ENCODE data around the gene AHNAK.

AHNAK gene

DNA sequence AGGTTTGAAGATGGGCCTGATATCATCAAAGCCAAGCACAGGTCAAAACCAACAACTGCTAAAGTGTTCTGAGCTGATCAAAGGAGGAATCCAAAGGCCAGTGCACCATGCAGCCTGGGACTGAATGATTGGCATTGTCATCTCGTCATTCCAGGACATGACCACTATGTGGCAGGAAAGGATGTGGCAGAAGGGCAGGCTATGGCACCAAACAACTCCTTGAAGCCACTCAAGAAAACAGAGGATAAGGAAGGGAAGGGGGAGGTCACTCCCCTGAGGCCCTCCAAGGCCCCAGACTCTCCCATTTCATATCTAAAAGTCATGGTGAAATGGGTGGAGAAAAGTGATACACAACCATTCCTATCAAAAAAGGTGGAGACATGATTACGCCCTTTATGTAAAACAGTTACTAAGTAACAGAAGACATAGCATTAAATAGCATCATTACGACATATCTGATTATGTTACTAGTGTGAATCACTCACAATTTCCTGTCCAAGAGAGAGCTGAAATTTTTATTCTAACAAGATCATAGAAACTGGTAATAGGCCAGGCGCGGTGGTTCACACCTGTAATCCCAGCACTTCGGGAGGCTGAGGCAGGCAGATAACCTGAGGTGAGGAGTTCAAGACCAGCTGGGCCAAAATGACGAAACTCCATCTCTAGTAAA is 49.3 kb downstream of the AHNAK start:
- DNase-seq (ENCODE audit: low read depth) = peak; percentile 42

DNA sequence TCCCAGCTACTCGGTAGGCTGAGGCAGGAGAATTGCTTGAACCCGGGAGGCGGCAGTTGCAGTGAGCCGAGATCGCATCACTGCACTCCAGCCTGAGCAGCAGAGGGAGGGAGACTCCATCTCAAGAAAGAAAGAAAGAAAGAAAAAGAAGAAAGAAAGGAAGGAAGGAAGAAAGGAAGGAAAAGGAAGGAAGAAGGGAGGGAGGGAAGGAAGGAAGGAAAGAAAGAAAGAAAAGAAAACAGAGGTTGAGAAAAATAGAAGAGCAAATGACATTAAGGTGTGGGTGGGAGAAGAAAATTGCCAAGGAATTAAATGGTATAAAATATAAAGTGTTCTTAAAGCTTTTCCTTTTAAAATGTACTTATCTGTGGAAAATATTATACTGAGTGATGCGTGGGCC is 49.9 kb downstream of the AHNAK start:
- no peak for DNase-seq (ENCODE audit: low read depth)

DNA sequence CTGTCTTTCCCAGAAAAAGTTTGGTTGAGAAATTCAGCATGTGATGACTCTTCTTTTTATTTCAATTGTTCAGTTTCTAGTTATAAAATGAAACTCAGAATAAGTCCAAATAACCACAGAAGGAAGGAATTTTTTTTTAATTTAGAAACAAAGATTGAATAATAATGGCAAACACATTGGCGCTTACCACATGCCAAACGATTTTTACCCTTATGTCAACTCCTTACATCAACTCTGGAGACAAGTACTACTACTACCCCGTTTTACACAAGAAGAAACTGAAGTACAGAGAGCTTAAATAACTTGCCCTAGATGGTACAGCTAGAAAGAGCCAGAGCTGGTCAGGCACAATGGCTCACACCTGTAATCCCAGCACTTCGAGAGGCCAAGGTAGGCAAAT is 52.4 kb downstream of the AHNAK start:
- DNase-seq (ENCODE audit: low read depth) = peak; percentile 25

DNA sequence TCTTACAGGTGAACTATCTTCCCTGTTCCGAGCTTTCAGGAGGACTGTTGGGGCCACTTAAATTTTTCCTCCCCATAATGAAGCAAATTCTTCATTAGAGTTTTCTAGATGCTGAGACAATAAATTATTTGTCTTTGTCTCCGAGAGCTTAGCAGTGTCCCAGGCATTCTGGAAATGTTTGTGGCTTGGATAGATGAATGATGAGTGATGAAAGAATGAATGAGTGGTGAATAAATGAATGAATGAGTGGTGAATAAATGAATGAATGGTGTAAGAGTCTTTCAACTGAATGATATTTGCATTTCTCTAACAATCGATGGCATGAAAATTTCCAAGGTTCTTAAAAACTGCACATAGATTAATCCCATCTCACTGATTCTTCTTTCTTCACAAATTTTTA is 52.8 kb downstream of the AHNAK start:
- DNase-seq (ENCODE audit: low read depth) = no peak

DNA sequence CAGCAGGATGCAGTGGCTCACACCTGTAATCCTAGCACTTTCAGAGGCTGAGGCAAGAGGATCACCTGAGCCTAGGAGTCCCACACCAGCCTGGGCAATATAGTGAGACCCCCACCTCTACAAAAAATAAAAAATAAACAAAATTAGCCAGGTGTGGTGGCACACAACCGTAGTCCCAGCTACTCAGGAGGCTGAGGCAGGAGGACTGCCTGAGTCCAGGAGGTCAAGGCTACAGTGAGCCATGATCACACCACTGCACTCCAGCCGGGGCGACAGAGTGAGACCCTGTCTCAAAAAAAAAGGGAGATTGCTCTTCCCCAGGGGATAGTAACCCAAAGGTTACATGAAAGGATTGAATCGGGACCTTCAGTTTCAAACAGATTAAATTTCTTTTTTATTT is 54.0 kb downstream of the AHNAK start:
- no peak for DNase-seq (ENCODE audit: low read depth)

DNA sequence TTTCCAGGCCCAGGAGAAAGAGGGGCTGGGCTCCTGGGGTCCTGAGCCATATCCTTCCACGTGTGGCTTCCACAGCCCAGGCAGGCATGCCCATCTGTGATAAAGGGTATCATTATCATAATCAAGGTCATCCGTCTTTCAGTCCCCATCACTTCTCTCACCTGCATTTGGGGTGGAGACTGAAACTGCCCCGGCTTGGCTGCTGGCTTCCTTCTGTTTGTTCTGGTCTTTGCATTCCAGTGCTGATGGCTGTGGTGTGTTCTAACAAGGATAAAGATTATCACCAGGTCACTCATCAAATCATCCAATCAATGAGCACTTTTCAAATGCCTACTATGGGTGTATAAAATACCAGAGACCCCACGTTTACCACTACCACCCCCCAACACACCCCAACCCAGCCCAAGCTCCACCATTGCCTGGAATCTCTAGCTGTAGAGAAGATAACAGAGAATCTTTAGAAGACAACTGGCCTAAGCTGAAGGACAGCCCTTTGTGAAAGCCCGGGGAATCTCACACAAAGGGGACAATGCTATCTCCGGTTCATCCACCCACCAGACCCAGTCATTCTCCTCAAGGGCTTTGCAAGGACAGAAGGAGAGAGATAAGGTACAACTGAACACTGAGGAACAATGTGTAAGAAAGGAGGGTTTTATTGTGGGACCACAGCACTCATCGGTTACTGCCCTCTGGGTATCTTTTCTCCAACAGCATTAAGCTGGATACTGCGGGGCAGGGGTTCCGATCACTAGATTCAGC is 54.9 kb downstream of the AHNAK start:
- no peak for DNase-seq (ENCODE audit: low read depth)

DNA sequence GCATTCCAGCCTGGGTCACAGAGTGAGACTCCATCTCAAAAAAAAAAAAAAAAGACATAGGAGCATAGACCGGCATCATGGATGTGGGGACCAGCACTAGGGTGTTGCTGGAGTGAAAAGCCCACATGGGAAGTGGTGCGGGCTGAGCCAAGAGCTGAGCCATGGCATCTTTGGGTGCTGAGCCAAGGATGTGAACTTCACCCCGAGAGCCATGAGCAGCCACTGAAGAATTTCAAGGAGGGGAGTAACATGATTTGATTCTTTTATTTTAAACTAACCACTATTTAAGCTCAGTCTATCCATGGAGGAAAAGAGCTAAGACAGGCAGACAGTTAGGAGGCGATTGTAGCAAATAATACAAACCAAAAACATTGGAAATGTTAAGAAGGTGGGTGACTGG is 57.4 kb downstream of the AHNAK start:
- peak; percentile 35 for DNase-seq (ENCODE audit: low read depth)

DNA sequence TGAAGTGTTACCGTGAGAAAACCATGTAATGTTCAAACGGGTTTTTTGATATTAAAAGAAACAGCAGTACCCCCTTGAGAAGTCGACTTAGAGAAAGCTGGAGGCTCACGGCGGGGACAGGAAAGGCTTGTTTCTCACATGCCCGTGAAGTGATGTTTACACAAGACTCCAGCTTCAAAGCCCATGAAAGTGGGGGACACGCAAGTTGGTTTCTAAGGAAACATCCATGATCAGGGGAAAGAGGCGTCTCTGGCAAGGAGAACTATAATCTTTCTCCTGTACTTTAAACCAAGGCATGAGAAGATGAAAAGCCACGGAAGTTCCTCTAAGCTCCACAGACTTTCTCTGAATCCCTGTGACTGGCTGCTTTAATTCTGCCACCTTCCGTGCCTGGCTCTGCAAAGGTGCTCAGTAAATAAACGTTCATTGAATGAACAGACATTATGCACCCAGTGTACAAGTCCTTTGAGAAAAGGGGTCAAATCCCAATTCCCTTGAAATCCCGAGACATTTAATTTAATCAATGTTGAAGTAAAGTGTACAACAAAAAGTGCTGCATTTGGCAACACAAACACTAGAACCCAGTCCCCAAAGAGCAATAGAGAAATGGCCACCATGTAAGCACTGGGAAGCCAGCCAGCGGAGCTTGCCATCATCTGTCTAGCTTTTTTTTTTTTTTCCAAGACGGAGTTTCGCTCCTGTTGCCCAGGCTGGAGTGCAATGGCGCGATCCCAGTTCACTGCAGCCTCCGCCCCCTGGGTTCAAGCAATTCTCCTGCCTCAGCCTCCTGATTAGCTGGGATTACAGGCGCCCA is 58.7 kb downstream of the AHNAK start:
- DNase-seq (ENCODE audit: low read depth) = no peak

DNA sequence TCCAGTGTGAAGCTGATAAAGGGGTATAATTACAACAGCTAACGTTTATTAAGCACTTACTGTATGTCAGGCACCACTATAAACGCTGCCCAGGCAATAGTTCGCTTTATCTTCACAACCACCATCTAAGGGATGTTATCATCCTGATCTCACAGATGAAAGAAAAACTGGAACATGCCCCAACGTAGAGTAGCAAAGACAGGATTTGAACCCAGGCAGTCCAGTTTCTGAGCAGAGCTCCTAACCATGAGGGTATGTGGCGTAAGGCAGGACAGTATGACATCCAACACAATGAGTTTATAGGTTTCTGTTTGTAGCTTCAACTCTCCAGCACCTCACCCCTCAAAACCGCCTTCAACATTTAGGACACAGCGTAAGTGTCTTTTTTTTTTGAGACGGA is 59.5 kb downstream of the AHNAK start:
- no peak for DNase-seq (ENCODE audit: low read depth)

DNA sequence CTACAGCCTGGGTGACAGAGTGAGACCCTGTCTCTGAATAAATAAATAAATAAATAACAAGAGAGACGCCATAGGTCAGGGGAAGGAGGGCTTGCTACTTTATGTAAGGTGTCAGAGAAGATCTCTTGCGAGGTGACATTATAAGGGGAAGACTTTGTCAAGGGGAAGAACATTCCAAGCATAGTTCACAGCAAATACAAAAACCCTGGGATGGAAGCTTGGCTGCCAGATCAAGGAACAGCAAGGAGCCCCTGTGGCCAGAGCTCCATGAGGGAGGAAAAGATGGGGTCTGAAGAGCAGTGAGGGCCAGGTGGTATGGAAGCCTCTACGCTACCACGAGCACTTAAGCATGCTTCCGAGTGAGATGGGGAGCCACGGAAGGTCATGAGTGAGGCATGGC is 62.3 kb downstream of the AHNAK start:
- no peak for DNase-seq (ENCODE audit: low read depth)

DNA sequence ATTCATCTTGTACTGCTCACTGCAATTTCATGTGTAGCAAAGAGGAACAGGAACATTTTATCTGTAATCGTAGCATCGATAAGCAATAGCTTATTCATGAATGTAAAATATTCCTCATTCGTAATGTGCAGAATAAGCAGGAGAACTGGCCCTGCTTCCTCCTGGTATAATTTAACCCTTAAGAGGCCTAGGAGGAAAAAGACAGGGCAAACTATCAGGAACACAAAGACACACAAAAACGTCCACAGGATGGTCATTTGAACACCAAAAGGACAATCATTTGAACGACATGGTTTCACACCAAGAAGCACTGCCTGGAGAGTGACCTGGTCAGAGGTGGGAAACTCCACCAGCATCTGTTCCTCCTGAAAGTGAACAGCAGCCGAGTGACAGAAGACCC is 63.9 kb downstream of the AHNAK start:
- no peak for DNase-seq (ENCODE audit: low read depth)

DNA sequence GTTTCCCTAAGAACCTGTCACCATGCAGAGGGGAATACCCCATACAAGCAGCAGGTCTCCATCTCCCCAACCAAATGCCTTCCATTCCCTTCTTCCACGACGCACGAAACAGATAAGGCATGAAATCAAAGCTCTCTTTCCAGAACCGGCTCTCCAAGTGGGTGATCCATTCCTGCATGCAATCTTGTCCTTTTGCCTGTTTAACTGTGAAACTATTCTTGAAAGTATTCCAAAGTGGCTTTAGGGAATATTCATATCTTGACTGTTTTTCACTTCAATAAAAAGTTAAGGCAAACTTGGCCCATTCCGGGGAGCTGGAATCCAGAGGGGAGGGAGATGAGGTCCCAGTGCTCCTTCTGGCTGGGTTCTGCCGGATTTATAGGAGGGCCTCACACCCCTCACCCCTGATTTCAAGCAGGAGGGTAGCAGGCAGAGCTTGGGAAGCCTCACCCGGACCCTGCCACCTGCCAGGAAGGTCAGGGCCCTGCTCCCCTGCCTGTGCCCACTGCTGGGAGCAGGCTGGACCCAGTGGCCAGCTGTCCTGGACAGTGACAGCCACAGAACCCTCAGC is 66.9 kb downstream of the AHNAK start:
- DNase-seq (ENCODE audit: low read depth) = no peak

DNA sequence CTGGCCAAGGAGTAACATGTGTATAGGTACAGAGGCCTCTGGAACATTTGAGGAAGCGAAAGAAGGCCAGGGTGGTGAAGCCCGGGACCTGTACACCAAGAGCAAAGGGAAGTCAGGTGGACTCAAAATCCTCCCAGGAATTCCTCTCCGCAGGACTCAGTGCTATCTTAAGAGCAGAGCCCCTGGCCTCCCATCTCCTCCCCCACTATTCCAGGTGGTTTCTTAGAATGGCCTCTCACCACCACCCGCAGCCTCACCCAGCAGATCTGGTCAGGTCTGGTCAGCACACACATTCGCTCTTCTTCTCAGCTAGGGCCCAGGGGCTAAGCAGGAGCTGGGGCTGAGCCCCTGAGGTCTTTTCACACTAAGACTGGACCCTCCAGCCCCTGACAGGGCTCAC is 68.7 kb downstream of the AHNAK start:
- DNase-seq (ENCODE audit: low read depth) = no peak

DNA sequence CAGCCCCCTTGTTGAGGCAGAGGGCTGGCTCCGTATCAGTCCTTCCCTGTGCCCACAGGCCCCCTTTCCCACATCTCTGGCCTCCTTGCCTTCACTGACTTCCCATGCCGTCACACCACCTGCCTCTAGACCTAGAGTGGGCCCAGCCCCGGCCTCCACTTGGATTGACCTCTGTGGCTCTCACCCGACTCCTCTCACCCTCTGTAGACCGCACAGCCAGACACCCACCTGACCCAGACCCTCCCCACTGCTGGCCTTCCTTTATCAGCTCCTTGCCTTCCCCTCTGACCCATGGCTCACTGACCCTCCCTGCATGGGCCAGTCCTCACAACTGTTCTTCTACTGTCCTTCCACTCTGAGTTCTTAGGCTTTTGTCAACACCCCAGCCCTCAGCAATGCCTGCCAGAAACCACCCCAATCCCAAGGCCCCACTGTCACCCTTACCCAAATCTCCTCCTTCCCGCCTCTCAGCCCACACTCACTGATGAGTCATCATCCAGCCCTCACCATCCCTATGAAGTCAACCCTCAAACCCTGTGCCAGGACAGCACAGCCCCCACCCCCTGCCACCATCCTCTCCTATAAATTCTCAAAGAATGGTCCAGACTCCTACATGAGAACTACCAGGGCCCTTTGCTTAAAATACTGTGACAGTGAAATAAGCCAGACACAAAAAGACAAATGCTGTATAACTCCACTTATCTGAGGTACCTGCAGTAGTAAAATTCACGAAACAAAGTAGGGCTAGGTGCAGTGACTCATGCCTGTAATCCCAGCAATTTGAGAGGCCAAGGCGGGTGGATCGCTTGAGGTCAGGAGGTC is 74.3 kb downstream of the AHNAK start:
- no peak for DNase-seq (ENCODE audit: low read depth)

DNA sequence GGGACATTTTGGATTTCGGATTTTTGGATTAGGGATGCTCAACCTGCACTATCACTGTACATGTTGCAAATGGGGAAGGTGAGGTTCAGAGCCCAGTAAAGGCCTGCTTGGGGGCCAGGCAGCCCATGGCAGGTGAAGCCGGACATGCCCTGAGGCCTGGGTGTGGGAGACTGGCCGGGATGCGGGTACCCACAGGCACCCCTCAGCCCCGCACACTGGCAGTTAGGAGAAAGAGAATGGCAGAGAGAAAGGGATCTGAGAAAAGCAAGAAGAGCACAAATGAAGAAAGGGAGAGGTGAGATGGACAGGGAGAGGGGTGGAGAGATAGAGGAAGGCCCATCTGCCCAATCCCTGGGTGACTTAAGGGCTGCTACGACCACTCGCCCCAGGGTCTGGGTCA is 75.0 kb downstream of the AHNAK start:
- DNase-seq (ENCODE audit: low read depth) = no peak

DNA sequence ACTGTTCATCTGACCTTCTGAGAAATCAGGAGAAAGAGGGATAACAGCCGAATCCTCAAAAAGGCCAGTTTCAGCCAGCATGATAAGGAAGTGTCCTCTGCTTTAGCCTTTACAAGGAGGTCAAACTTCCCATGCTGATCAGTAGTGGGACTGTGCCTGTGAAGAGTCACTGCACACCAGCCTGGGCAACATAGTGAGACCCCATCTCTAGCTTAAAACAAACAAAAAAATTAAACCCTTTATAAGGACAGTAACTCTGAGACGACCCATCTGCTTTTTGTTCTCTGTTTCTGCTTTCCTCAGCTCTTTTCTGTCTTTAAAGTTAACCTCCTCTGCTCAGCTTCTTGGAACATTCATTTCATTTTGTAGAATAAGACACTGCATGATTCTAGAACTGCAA is 78.0 kb downstream of the AHNAK start:
- DNase-seq (ENCODE audit: low read depth) = no peak

DNA sequence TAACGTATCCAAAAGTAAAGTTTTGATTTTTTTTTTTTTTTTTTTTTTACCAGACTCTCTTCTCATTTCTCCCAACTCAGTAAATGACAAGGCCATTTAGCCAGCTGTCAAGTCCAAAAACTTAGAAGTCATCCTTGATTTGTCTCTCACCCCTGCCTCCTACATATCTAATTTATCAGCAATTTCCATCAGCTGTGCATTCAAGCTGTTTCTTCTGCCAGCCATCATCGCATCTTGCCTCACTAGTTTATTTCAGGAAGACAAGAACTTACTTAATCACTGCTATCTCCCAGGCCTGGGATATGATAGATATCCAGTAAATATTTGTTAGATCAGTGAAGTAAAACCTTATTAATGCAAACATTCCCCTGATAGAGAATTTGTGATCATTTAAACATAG is 80.2 kb downstream of the AHNAK start:
- DNase-seq (ENCODE audit: low read depth) = no peak

DNA sequence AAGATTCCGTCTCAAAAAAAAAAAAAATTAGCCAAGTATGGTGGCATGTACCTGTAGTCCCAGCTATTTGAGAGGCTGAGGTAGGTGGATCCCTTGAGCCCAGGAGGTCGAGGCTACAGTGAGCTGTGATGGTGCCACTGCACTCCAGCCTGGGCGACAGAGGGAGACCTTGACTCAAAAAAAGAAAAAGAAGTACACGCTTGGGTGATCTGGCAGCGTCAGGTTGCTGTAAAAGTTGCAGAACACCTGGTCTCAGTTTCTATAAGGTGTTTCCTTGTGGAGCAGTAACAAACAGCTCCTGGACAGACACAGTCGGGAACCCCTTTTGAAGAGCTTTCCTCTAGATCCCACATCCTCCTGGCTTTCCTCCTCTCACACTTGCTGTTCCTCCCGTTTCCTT is 82.0 kb downstream of the AHNAK start:
- no peak for DNase-seq (ENCODE audit: low read depth)

DNA sequence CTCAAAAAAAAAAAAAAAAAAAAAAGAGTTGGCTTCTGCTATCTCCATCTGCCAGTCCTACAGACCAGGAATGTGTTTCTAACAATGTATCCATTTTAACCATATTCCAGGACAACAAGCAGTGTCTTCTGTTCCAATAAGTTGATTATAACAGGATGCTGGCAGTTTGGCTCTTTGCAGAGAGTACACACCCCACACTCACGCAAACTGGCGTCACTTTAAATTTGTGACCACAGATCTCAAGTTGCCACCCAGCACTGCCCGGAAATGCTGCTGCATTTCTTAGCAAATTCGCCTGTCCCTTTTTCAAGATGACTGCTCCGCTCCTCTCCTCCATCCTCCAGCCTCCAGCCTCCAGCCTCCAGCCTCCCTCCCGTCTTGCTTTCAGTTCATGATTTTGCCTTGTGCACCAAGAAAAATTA is 83.5 kb downstream of the AHNAK start:
- no peak for DNase-seq (ENCODE audit: low read depth)

DNA sequence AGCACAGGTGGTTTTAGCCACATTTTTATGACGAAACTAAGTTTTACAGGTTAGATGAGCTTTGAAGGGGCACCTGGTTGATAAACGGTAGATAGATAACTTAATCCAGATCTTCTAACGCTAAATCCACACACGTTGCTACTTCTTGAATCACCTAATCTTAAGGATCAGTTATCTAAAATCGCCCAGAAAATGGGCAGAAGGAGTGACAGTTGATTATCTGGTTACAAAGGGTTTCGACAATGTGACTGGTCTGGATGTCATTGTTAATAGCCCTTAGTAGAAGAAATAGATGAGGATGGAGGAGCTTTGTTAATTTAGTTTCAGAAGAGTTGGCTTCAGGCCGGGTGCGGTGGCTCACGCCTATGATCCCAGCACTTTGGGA is 84.1 kb downstream of the AHNAK start:
- no peak for DNase-seq (ENCODE audit: low read depth)

DNA sequence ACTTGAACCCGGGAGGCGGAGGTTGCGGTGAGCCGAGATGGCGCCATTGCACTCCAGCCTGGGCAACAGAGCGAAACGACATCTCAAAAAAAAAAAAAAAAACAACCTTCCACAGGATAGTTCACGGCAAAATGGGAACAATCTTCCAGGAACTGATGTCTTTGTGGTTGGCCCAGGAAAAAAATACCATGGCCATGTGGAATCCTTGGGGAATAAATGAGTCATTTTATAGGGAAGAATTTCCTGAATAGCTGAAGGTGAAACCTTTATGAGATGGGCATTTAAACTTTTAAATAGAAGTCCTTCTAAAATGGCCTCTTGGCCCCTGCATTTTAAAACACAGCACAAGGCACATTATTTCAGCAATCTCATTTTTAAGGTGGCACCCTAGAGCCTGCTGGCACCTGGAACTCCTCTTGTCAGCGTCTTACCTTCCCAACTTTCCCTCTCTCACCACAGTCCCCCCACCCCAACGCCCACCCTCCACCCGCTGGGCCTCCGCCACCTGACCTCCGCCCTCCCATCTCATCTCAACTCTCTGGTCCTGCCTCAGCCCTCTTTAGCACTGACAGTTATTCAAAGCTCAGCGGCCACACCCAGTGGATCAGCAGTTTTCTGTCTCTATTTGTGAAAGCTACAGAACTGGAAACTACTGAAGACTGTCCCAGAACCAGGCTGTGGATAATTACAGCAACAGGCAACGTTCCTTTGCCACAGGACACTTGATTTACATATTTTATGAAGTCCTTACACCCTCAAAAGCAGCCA is 84.7 kb downstream of the AHNAK start:
- DNase-seq (ENCODE audit: low read depth) = peak; percentile 70

All from GM04504 (cell line).